ENCODE measurements around the gene LETM1. TPM values are rescaled to one million over a fixed set of nuclear protein-coding genes. Genes with fewer than 3 reads are reported as not detected.

The LETM1 gene
- total RNA-seq, 2 donors from 2014 or later, result 76.2 to 139 TPM

DNA sequence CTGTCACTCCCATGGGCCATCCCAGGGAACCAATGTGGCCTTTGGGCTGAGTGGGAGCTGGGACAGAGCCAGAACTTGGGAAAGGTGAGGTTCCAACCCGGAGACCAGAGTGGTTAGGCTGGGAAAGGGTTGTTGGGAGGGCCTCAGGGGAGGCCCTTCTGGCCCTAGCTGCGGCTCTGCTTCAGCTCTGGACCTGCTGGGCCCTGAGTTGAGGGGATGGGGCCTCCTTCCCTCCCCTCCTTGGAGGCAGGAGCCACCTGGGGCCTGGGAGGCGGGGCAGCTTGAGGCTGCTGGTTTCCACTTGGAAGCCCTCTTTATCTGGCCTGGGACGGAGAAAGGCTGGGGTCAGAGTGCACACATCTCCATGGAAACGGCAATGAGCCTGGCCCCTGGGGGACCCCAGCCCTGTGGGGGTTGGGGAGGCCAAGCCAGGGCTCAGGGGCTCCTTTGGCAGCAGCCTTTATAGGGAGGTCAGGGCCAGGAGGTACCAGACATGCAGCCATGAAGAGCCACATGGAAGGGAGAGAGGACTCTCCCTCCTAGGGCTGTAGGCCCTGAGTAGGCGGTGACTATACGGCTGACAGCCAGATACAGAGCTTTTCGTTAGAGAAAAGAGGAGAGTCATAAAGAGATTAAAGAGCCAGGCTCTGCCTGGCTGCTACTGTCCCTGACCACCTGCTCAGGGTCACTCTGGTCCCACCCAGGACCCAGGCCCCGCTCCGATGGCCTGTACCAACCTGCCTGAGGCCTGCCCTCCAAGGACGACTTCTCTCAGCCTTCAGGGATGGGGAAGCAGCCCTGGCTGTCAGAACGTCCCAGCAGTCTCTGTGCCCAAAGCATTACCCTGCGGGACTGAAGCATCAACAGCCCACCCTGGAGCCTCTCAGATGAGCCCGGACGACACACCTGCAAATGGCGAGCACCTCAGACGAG lies 8.4 kb upstream of the LETM1 start:
- no peak for DNase-seq
- Histone ChIP-seq H3K4me3 (no peak overlapping the region), H3K9ac (ENCODE audit: low read depth in 2 of 2, low read length in 2 of 2) (no peak overlapping the region), H3K27me3 (no peaks in the 10 kb centered on the region), H3K36me3 (no peaks in the 10 kb centered on the region), H3K27ac (no peak overlapping the region), H3K4me1 (no peaks in the 10 kb centered on the region), H3K9me3 (no peaks in the 10 kb centered on the region)
- TF ChIP-seq, protein P1, sequence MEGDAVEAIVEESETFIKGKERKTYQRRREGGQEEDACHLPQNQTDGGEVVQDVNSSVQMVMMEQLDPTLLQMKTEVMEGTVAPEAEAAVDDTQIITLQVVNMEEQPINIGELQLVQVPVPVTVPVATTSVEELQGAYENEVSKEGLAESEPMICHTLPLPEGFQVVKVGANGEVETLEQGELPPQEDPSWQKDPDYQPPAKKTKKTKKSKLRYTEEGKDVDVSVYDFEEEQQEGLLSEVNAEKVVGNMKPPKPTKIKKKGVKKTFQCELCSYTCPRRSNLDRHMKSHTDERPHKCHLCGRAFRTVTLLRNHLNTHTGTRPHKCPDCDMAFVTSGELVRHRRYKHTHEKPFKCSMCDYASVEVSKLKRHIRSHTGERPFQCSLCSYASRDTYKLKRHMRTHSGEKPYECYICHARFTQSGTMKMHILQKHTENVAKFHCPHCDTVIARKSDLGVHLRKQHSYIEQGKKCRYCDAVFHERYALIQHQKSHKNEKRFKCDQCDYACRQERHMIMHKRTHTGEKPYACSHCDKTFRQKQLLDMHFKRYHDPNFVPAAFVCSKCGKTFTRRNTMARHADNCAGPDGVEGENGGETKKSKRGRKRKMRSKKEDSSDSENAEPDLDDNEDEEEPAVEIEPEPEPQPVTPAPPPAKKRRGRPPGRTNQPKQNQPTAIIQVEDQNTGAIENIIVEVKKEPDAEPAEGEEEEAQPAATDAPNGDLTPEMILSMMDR (IDR thresholded peaks at IDR 0.05), result no peak
- intact Hi-C loops (cut with DNase I), result no loop called here

DNA sequence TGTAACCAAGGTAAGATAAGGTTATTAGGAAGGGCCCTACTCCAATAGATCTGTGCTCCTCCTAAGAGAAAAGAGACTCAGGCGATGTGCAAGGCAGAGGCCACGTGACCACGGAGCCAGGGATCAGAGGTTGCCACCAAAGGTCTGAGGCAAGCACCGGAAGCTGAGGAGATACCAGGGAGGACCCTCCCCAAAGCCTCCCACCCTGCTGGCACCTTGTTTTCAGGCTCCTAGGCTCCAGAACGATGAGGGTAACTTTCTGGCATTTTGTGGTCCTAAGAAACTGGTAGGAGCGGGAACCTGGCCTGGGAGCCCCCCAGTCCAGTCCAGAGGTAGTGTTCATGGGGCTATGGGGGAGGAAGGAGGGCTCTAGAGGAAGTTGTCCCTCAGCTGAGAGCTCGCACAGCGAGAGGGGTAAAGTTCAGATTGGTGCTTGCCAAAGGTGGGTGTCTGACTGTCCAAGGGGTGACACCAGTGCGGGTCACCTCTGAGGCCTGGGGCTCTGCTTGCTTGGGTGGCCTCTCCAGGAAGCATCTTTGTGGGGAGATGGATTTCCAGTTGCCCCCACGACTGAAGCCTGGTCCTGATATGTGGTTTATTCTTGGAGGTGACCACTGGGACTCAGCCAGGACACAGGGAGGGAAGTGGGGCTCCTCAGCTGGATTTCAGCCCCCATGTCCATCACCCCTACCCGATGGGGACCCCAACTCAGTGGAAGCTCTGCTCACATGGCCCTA lies 7.5 kb upstream of the LETM1 start:
- no peaks in the 10 kb centered on the region for H3K36me3 ChIP-seq
- peaks cover 1% of the 10 kb centered on the region for H3K4me1 ChIP-seq
- H3K4me3 ChIP-seq, result no peak overlapping the region
- H3K9ac ChIP-seq (ENCODE audit: low read depth in 2 of 2, low read length in 2 of 2), result no peak overlapping the region
- no peak for DNase-seq
- TF ChIP-seq, protein P1 (IDR thresholded peaks at IDR 0.05), result no peak
- intact Hi-C loops (cut with DNase I), result no loop called here
- H3K27me3 ChIP-seq, result no peaks in the 10 kb centered on the region
- no peaks in the 10 kb centered on the region for H3K9me3 ChIP-seq
- no peak overlapping the region for H3K27ac ChIP-seq

DNA sequence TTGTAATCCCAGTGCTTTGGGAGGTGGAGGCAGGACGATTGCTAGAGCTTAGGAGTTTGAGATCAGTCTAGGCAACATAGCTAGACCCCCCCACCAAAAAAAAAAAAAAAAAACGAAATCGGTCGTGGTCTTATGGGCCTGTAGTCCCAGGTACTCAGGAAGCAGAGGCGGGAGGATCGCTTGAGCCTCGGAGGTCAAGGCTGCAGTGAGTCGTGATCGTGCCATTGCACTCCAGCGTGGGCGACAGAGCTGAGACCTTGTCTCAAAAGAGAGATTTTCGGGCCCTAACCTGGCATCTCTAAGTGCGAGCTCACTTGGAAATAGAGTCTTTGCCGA lies 7.0 kb upstream of the LETM1 start:
- Histone ChIP-seq H3K9ac (ENCODE audit: low read depth in 2 of 2, low read length in 2 of 2) (no peak overlapping the region), H3K27me3 (no peaks in the 10 kb centered on the region), H3K9me3 (no peaks in the 10 kb centered on the region), H3K36me3 (no peaks in the 10 kb centered on the region), H3K4me3 (no peak overlapping the region), H3K4me1 (peaks cover 7% of the 10 kb centered on the region), H3K27ac (no peak overlapping the region)
- TF ChIP-seq, protein P1 (IDR thresholded peaks at IDR 0.05), result no peak
- intact Hi-C loops (cut with DNase I), result no loop called here
- no peak for DNase-seq

DNA sequence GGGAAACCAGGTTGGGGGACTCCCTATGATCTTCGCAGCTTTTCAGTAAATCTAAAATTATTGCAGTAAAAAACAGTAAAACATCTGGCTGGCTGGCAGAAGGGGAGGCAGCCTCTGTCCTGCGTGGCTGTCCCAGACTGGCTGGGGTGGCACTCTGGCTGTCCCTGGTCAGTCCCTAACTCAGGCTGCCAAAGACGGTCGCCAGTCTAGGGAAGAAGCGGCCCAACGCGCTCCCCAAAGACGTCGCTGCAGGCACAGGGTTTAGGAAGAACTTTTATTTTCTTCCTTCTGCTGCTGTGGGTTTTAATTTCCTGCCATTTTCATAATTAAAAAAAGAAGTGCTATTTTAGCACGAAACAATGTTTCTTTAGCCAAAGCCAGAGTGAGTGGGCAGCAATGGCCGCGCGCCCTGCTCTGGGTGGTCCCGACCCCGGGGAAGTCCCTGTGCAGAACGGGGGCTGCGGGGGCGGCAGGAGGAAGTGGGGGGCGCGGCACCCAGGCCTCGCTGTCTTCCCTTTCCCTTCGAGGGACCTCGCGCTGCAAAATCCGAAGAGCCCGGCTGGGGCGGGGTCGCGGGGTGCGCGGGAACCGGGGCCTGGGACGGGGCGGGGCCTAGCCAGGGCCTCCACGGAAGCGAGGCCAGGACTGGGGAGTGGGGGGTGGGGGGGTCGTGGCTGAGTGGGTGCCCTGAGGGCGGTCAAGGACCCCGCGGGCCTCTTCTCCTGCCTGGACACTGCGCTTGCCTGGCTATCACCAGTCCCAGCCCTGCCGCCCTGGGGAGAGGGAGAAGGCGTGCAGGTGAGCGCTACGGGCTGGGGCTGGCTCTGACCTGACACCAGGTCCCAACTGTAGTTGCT lies 6.3 kb upstream of the LETM1 start:
- Histone ChIP-seq H3K36me3 (no peaks in the 10 kb centered on the region), H3K4me1 (peaks cover 10% of the 10 kb centered on the region), H3K27ac (no peak overlapping the region), H3K9ac (ENCODE audit: low read depth in 2 of 2, low read length in 2 of 2) (no peak overlapping the region), H3K4me3 (peak overlapping the region; percentile 14), H3K9me3 (no peaks in the 10 kb centered on the region), H3K27me3 (no peaks in the 10 kb centered on the region)
- TF ChIP-seq, protein P1 (IDR thresholded peaks at IDR 0.05), result no peak
- DNase-seq, result no peak
- intact Hi-C loops (cut with DNase I), result no loop called here

DNA sequence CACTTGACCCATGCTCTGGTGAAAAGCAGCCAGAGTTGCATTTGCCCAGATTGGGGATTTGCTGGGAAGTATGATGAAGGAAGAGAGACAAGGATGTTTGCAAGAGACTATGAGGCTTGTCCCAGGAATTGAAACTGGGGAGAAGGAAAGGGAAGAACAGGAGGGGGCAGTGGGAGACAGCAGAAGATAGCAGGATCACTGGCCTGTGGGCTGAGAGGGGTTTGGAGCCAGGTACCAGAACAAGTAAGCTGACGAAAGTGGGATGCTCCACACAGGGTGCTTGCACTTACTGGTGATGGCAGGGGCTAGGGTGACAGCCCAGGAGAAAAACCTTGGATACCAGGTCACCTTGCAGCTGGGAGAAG lies 3.4 kb upstream of the LETM1 start:
- Histone ChIP-seq H3K4me3 (no peak overlapping the region), H3K9me3 (no peaks in the 10 kb centered on the region), H3K27me3 (no peaks in the 10 kb centered on the region), H3K27ac (no peak overlapping the region), H3K9ac (ENCODE audit: low read depth in 2 of 2, low read length in 2 of 2) (no peak overlapping the region), H3K4me1 (peaks cover 10% of the 10 kb centered on the region), H3K36me3 (no peaks in the 10 kb centered on the region)
- TF ChIP-seq, protein P1 (IDR thresholded peaks at IDR 0.05), result no peak
- intact Hi-C loops (cut with DNase I), result loop anchor here (10.0 kb wide), 1 partner anchor 45 kb away; no protein-coding TSS in a partner anchor
- DNase-seq, result no peak

All from colonic mucosa (tissue), 4 donors.